Left renal cortex interstitium (tissue), 4 donors: ENCODE data around the gene CD37. TPM values are rescaled to one million over a fixed set of nuclear protein-coding genes. Genes with fewer than 3 reads are reported as not detected.
"Not testable (repeated sequence)": the region's sequence is repeated elsewhere in the genome, so short reads cannot be mapped to it uniquely, and the experiment has no call there.

ENCODE experiments used
- DNase-seq, 4 donors: peaks; one replicate each; pipeline ENCODE4 v3.0.0-alpha.2; 2013; ENCODE audit warnings: low read depth in 4 of 4, low spot score in 2 of 4, missing footprints in 1 of 4
- polyA plus RNA-seq, 4 donors: library from polyadenylated mRNA; unstranded; fragments of 120-200 nt; gene quantifications; one replicate each; pipeline ENCODE4 v1.2.1, GENCODE V29; 2013; ENCODE audit not compliant: insufficient read length in 4 of 4

CD37 gene
- polyA plus RNA-seq, 4 donors, result 36.2 to 40.7 (median 37.5) TPM

- no peak for DNase-seq
Observed at GRCh38 chr19:49327878-49328544, 7.2 kb upstream of the CD37 start.

- DNase-seq, result no peak
Observed at GRCh38 chr19:49328741-49329140, 6.5 kb upstream of the CD37 start.

GRCh38 chr19:49331187-49331586 is 4.0 kb upstream of the CD37 start:
- not testable (repeated sequence) for DNase-seq

GRCh38 chr19:49331616-49332055 is 3.6 kb upstream of the CD37 start:
- no peak for DNase-seq

- DNase-seq, result not testable (repeated sequence)
Observed at GRCh38 chr19:49332691-49333417, 2.4 kb upstream of the CD37 start.

- no peak for DNase-seq
Observed at GRCh38 chr19:49333418-49333805, 1.8 kb upstream of the CD37 start.

- no peak for DNase-seq
Observed at GRCh38 chr19:49333811-49334288, 1.4 kb upstream of the CD37 start.

GRCh38 chr19:49335784-49336481 is 727 bp downstream of the CD37 start:
- no peak for DNase-seq

- DNase-seq, result no peak
Observed at GRCh38 chr19:49336482-49337266, 1.5 kb downstream of the CD37 start.

- no peak for DNase-seq
Observed at GRCh38 chr19:49337267-49338022, 2.2 kb downstream of the CD37 start.

- no peak for DNase-seq
Observed at GRCh38 chr19:49338023-49338677, 2.9 kb downstream of the CD37 start.

GRCh38 chr19:49338691-49339300 is 3.6 kb downstream of the CD37 start:
- peak in 3 of 4 donors; percentile 53 to 67 (median 62) for DNase-seq

GRCh38 chr19:49339301-49340068 is 4.3 kb downstream of the CD37 start:
- peak; percentile 63 to 89 (median 74) for DNase-seq

GRCh38 chr19:49340069-49340864 is 5.1 kb downstream of the CD37 start:
- DNase-seq, result no peak

- DNase-seq, result no peak
Observed at GRCh38 chr19:49340865-49341718, 5.9 kb downstream of the CD37 start.

- DNase-seq, result no peak
Observed at GRCh38 chr19:49342291-49342721, 7.1 kb downstream of the CD37 start.
